Testis (tissue), 2 donors: ENCODE measurements around the gene PDCD11.

Experiments used
- CTCF ChIP-seq, 3 experiments: fragments of 450-650 bp in 2 of 3; fragments of 200-600 bp in 1 of 3; sonication (generic) in 1 of 3; IDR thresholded peaks; one replicate each; pipeline ENCODE4 v1.5.1; 2016 to 2019; ENCODE audit warnings: antibody characterized with exemption in 3 of 3, mild to moderate bottlenecking in 2 of 3, moderate library complexity in 1 of 3
- POLR2A ChIP-seq: fragments of 450-650 bp; IDR thresholded peaks from one replicate; pipeline ENCODE4 v1.6.1; 2017; ENCODE audit warnings: antibody characterized with exemption, mild to moderate bottlenecking, moderate library complexity

DNA sequence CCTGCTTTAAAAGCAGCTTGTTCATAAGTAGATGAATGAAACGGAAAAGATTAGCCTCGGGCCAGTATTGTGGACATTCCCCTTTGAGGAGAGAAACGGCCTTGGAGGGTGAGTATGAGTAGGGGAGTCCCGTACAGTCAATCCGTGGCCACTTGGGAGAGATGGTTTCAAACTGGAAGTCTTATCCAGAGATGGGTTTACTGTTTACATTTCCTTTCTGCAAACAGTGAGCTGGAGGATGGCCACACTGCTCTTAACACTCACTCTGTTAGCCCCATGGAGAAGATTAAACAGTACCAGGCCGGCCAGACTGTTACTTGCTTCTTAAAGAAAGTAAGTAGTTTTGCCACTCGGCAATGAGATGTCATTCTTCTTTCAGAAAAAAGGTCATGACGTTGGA lies 35.5 kb downstream of the PDCD11 start:
- no peak for TF ChIP-seq CTCF (IDR thresholded peaks at IDR 0.05)
- no peak for TF ChIP-seq POLR2A
